Dermis microvascular lymphatic vessel endothelial cell (primary cell): ENCODE measurements around the gene BATF3. TPM values are rescaled to one million over a fixed set of nuclear protein-coding genes. Genes with fewer than 3 reads are reported as not detected.

ENCODE experiments used
- DNase-seq, 2 donors: peaks; one replicate each; pipeline versions ENCODE4 v3.0.0 to v3.0.0-alpha.2; 2010; ENCODE audit warnings: low read depth in 2 of 2
- total RNA-seq: library from RNA; depleted of rRNA; stranded (reverse); fragments of >200 nt; gene quantifications from 2 replicates; pipeline ENCODE4 v1.2.1, GENCODE V29; 2014

The BATF3 gene
- total RNA-seq, 1 donor from 2014 or later = 0.64 TPM

DNA sequence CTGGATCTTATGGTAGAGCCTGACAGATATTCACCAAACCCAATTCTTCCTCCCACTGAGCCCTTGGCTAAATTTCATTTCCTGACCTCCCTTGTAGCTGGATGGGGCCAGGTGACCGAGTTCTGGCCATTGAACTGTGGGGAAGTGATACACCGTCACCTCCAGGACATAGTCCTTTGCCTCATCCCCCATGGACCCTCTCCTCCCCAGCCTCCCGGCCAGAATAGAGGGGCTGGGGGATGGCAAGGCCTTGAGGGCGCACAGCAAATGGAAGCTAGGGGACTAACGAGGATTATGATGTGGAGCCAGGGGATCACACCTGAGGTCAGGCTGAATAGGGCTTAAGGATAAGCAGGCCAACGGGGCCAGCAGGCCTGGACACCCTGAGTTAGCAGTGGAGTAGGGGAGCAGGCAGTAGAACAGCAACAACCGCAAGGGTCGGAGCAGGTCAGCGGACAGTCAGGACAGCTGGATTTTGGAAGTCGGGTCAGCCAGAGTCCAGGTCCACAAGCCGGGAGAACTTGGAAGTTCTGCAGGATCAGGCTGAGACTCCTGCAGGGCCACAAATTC, 15.0 kb downstream of the BATF3 start:
- no peak for DNase-seq

DNA sequence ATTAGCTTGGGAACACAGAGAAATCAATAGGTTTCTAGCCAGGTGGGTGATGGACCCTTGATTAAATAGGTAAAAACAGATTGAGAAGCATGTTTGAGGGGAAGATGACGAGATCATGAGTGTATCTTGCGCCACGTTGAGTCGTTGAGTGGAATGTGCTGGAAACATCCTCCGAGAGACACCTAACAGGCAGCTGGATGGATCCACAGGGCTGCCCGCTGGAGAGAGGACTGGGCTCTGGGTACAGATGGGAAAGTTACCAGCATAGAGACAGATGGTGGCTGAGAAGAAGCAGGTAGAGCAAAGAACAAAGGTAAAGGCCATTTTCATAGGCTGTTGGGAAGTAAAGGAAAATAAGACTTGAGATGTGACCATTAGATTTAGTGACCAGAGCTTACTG, 15.6 kb downstream of the BATF3 start:
- DNase-seq = no peak

DNA sequence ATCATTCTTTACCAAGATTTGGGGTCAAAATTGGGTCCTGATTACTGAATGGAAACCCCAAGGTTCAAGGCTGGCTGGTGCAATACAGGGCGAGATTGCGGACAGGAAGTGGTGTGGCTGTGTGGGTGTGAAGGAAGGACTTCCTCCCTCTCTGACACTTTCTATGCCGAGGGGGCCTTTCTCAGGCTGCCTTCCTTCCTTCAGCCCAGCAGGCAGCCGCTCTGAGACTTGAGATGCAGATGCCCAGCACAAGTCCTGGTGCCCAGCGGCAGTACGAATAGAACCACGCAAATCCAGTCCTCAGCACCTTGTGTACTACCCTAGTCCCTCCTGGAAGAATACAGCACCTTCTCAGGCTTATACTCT, 16.3 kb downstream of the BATF3 start:
- DNase-seq = no peak

DNA sequence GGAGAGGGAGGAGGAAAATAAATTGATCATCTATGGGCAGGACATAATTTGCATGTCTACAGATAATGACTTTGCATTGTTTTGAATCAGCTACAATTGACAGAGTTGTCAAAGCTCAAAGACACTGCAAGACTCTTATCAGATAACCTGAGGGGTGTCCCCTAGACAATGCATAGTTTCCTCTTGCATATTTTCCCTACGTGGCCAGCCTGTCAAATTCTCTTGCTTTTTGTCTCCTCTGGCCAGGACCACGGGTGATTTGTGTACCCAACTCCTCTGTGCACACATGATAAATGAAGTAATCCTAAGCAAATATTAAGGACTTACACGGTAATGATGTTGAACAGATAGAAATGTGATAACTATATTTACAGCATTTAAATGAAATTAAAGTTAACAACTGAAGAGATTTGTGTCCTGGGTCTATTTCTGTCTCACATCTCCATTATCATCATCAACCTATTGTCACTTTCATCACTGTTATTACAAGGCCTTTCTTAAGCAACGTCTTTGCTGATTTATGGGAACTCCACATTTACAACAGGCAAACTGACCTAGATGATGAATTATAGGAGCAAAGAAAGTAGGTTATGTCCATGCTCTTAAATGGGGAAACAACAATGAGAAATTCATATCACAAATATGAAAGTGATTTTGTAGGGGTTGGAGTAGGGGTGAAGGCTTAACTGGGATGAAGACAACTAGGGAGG, 18.8 kb downstream of the BATF3 start:
- DNase-seq = no peak

DNA sequence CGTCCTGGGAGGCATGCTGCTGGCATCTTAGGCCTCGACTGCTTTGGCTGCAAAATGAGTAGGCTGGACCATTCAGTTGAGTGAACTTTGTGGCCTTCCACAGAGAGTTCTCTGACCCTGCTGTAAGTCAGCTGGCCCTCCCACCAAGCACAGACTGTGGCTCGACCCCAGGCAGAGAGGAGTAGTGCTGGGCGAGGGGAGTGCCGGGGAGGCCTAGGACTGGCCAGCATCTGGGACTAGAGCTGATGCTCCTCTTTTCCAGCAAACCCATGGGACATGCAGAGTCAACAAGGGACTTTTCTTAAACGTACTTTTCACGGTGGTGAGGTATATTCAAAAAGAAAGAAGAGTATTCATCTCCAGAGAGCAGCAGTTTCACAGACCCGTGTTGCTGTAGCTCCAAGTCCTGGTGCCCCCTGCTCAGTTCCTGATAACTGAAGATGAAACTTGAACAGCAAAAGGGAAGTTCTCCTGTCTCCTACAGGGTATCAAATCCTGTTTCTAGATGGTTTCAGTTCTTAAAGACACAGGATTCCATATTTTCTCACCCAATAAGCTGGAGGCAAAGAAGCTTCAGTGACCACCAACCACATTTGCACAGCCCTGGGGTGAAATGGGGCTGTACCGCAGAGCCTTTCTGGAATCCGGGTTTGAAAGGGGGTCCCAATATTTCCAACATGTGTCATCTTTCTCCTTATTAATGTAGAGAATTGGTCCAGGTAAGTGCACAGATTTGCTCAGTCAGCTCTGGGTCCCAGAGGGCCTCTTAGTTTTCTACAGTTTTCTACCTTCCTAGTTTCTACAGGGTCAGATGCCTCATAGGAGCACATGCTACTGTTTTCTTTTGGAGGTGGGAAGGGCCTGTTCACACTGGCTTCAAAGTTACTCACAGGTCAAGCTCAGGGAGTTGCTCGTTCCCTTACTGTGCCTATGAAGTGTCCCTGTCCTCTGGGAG, 20.9 kb downstream of the BATF3 start:
- DNase-seq = no peak

DNA sequence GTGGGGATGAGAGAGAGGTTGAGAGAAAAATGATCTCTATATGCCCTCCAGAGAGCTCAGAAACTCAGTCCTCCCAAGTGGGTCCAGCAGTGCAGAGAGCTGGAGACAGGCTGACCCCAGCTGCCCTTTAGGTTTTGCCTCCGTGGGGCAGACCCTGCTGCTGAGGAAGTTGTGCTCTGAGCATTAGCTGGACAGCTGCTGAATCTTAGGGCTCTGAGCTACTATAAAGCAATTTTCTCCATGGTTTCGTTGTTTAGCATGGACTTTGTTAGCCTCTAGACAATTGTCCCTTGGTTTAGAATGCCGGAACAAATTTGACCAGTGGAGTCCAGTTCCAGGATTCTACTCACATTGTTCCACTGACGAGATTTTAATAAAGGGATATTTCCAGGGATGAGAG, 22.1 kb downstream of the BATF3 start:
- DNase-seq = no peak

DNA sequence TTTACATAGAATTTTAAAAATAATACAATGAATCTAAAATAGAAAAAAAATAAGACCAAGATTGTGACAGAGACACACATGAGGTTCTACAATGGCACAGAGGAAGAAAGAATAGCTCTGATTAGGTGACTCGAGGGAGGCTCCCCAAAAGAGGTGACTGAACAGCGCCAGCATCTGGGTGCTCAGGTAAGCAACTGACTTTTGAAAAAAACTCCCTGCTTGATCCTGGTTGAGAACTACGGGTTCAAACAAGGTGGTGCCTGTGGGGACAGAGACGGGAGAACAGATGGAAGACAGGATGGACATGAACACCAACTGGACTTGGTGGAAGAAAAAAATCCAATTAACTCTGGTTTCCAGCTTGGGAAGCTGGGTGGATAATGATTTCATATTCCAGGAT, 22.5 kb downstream of the BATF3 start:
- no peak for DNase-seq

DNA sequence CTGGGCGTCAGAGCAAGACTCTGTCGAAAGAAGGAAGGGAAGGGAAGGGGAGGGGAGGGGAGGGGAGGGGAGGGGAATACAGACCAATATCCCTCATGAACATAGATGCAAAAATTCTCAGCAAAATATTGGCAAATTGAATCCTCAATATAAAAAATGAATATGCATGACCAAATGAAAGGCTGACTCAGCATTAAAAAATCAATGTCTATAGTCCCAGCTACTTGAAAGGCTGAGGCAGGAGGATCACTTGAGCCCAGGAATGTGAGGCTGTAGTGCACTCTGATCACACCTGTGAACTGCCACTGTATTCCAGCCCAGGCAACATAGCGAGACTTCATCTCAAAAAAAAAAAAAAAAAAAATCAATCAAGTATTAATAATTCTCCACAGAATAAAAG, 24.0 kb downstream of the BATF3 start:
- no peak for DNase-seq

DNA sequence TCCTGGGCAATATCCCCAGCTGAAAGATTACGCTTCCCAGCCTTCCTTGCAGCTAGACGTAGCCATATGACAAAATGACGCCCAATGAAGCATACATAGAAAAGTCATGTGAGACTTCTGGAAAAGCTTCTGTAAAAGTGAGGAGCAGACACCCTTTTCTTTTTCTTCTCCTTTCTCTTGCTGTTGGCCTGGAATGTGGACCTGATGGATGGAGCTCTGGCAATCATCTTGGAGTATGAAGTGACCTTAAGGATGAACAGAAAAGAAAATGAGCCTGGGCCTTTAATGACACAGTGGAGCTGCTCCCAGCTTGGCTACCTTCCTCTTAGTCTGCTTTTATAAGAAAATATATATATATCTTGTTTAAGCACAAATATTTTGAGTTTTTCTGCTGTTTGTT, 24.8 kb downstream of the BATF3 start:
- no peak for DNase-seq

DNA sequence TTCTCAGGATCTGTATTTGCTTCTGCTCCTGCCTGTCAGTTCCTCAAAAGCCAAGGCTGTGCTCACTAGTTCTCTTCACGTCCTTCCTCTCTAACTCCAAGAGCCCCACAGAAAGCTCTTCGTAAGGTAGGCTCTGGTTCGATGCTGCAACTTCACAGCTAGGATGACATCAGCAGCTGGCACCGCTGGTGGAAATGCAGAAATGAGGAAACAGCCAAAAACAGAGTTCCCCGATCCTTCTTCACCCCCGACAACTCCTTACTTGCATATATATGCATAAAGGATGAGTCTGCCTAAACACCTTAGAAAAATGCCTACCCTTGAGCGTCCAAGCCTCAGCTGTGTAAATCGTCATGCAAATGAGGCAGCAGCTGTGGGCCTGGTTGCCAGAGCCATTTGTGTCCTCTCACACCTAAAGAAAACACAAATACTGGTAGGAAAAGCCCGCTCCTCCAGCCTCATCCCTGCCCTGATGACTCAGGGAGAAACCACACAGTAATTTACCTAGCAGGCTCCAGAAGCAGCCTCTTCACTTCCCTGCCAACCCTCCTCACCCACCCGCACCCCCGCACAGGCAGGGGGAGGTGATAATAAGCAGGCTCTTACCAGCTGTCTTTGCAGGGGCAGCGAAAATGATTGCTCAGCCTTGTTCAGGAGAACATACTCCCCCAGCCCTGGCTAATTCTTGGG, 28.2 kb downstream of the BATF3 start:
- no peak for DNase-seq

DNA sequence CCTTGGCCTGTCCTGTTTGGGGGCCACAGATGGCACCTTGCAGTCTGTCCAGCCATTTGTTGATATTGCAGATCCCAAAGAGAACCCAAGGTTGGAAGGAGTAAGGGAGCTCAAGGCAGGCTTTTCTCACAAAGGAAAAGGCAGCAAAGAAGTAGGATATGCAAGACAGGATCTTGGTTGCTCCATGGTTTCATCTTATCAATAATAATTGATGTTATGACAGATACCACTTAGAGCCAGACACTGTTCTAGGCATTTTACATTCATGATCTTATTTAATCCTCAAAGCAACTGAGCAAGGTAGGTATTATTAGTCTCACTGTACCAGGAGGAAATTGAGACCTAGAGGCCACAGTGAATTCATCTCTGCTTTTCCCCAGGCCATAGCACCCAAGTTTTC, 28.8 kb downstream of the BATF3 start:
- no peak for DNase-seq

DNA sequence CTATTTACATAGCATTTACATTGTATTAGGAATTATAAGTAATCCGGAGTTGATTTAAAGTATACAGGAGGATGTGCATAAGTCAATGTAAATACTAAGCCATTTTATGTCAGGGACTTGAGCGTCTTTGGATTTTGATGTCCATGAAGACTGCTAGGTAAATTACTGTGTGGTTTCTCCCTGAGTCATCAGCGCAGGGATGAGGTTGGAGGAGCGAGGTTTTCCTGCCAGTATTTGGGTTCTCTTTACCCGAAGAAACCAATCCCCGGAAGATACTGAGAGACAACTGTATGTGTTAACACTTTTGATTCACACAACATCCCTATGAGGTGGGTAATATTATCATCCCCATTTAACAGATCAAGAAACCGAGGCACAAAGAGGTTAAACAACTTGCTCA, 29.3 kb downstream of the BATF3 start:
- DNase-seq = no peak

DNA sequence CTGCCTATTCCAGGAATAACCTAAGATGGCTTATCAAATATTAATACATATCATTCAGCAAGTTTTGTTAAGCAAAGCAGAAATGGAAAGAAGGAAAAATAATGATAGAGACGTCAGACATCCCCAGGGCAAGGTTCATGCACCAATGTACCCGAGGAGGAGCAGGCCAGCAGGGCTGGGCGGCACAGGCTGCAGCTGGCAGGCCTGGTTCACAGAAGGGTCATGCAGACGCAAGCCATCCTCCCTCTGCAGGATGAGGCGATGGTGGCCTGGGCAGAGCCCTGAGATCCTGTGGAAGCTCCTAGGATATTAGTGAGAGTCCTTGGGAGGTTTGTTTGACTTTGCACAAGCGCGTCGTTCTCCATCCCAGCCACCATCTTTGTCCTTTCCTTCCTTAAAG, 30.0 kb downstream of the BATF3 start:
- DNase-seq = no peak

DNA sequence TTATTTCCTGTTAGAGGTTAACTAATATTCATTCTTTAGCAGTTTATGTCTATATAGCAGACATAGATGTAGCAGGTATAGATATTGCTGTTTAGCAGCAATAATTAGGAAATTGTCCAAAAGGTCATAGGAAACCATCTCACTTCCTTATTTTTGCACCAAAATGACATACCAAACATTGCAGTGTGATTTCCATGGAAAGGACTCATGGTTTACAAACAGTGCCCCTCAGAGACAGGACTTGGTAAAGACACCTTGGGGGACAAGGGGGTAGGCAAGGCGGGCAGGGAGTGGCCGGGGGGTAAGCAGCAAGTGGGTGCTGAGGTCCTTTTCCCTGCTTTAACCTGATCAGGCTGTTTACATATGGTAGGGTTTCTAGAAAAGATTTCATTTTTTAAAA, 30.5 kb downstream of the BATF3 start:
- DNase-seq = peak; percentile 62 to 71

DNA sequence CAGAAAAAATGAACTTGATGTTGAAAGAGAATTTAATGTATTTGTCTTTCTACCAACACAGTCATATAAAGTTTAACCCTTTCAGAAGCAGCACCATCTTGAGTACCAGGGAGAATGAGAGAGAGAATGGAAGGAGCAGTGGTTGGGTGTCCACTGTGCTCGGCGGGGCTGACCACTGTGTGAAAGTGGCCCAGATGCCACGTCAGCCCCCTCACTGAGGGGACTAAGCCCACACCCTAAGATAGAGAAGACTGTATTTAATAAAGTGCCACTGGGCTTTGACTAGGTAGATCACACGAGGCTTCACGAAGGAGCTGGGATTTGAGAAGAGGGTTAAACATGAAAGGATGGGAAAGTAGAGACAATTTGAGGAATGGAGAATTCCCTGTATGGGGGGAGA, 31.2 kb downstream of the BATF3 start:
- no peak for DNase-seq

DNA sequence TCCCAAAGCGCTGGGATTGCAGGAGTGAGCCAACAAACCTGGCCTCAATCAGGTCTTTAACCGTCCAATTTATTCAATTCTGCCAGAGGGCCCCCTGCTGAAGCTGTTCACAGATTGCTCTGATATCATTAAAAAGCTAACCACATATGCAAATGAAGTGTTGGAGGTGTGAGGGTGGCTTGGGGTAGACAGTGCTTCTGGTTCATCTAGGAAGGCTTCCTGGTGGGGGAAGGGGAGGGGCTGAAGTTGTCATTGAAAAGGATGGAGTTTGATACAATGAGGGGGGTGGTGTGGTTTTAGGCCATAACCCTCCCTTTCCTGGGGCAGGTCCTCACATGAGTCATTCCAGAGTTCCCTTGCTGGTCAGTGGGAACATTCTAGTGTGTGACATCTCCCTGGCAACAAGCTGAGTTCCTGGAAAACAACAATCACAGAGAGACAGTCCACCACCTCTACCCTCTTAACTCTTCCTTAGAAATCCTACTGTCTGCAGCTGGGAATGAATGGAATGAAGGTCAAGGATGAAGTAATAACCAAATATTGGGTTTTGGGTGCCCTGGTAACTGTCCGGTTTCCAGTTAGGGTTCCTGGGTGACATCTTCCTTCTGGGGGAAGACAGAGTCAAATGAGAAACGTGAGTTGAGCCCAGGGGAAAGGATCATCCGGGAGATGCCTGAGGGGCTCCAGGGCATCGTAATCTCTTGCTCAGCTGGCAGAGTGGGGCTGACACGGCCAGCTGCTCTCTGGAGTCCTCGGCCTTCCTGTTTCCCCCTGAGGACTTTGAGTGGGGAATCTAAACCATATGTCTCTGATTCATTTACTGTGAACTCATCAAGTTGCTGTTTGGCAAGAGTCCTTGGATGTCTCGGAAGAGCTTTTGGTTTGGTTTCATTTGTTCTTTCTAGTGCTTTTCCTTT, 32.2 kb downstream of the BATF3 start:
- DNase-seq = peak; percentile 95 to 97

DNA sequence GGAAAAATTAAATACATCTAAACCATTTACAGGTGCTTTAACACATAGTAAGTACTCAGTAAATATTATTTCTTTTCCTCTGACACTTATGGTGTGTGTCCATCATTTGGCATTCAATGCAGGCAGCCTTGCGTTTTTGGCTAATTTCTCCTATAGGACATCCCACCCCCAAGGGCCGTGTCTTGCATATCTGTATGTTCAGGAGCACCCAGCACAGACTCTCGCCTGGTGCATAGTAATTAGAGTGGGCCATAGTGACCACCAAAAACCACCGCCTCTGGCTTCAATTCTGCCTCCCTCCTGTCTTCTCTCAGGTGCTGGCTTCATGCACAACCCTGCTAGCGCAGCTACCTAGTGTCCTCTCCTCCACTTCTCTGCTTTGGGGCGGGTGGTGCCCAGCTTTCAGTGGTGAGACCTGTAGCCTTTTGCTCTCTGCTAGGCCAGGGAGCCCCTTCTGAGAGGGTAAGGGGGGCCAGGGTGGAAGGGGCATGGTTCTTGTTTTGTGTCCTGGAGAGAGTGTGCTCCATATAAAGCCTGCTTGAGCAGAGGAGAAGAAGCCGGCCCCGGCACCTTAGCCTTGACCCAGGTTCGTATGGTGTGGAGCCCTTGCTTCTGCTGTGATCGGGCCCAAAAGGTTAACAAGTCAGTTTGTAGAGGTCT, 33.4 kb downstream of the BATF3 start:
- DNase-seq = no peak

DNA sequence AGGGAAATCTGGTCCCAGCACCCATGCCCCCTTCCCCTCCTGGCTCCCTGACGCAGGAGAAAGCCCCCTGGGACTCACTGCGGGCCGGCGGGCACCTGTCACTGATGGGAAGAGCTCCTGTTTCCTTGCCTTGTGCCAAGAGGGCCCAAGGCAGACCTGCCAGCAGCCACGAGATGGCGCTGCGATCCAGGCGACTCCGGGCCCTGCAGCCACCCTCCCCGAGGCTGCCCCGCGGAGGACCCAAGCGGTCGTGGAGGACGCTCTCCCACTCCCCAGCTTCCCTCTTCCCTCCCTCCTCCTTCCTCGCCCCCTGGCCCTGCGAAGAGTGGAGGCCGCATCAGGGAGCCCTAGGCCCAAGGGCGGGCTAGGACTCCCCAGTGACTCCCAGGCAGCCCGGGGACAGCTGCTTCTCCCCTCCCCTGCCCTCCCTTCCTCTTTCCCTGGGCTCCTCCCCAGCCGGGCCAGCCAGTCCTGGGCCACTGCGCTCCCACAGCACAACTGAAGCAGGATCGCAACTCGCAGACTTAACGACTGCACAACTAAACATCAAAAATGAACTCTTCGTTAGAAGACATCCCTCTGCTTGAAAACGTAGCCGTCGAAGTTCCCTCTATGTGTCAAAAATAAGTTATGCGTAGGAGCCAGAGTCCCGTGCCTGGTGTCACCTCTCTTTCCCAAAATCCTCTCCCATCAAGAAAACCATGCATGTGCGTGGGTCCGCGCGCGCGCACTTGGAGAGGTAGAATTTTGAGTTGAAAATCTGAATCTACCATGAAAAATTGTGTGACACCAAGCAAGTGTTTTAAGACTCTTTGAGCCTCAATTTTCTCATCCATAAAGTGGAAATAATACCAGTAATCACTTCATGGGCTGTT, 34.2 kb downstream of the BATF3 start:
- peak; percentile 69 to 81 for DNase-seq

DNA sequence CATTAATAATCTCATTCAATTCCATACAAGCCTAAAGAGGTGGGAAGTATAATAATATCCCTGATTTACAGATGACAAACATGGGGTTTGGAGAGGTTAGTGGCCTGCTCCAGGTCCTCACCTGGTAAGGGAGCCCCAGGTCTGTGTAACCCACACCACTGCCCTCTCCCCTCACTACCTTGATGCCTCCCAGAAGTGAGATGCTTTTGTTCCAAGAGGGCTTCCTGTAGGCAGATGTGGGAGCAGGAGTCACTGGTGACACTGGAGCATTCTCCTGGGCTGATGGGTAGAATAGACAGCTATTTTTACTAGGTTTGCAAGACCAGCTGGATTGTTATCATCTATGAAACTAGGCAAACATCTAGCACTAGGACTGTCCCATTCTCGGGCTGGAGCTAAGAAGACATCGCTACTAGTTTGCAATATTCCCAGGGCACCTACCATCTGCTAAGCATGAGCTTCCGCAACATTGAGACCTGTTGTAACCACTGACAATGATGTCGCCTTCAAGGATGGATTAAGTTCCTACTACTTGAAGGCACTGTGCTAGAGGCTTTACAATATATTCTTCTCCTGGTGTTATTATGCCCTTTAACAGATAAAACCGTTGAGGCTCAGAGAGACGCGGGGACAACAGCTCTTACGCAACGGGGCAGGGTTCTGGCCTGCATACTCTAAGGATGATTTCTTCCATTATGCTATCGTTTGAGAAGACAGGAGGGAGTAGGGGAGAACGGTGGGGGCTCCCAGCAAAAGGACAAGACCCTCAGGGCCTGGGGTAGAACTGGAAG, 35.0 kb downstream of the BATF3 start:
- no peak for DNase-seq
